Globus pallidus (tissue), 1 donor: ENCODE results near the gene PLCL1.
"Not testable (repeated sequence)": the region's sequence is repeated elsewhere in the genome, so short reads cannot be mapped to it uniquely, and the experiment has no call there.

Experiments
- DNase-seq: peaks from one replicate; pipeline ENCODE4 v3.0.0-alpha.2; 2015; ENCODE audit warnings: low spot score

The PLCL1 gene

GRCh38 chr2:198000417-198000816 lies 196.0 kb downstream of the PLCL1 start:
- no peak for DNase-seq

DNA sequence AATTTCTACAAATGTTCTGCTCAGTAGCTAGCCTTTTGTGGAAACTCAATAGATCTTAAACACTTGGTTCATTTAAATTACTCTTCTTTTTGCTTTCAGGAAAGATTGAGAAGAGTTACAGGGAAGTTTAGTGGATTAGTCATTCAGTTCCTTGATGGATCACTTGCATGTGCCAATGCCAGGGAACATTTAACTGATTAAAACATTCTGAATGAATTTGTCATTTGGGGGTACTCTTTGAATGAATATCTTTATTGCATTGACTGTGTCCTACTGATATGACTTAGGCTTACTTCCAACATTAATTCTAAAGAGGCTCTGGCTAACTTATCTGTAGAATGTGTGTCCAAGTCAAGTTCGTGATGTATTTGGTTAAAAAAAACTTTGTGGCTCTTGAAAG lies 199.8 kb downstream of the PLCL1 start:
- no peak for DNase-seq

- no peak for DNase-seq
These were observed 200.8 kb downstream of the PLCL1 start for GRCh38 chr2:198004921-198005829.

GRCh38 chr2:198006733-198007132 lies 202.3 kb downstream of the PLCL1 start:
- DNase-seq: no peak

- DNase-seq: no peak
These were observed 203.8 kb downstream of the PLCL1 start for GRCh38 chr2:198008230-198008629.

DNA sequence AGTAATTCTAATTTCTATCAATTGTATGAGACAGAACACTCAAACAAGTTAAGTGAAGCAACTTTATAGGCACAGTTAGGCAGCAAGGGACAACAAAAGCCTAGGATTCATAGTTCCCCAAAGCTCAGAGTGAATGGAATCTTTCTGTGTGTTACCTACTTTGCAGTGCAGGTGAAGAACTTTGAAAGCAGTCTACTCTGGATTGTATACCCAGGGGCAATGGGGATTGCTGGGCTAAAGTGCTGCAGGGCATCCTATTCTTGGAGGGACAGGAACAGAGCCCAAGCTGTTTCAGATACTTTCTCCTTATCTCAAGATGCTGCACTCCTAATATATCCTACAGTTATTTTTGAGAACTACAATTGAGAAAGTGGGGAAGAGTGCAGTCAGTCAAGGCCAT lies 207.6 kb downstream of the PLCL1 start:
- DNase-seq: no peak

DNA sequence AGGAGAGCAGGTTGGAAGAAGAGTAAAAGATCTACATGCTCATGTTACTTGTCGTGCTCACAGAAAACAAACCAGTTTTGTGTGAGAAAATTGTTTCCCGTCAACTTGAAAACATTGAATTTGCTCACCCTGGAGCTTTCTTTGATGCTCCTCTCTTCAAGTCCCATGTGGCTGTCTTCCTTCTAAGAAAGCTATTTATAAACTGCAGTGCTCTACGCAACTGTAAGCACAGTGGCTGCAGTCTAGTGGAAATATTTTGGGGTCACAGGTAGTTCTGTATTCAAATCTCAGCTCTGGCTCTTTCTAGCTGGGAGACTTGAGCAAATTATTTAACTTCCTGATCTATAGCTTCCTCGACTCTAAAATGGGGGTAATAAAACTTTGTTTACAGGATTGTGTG lies 211.8 kb downstream of the PLCL1 start:
- no peak for DNase-seq

DNA sequence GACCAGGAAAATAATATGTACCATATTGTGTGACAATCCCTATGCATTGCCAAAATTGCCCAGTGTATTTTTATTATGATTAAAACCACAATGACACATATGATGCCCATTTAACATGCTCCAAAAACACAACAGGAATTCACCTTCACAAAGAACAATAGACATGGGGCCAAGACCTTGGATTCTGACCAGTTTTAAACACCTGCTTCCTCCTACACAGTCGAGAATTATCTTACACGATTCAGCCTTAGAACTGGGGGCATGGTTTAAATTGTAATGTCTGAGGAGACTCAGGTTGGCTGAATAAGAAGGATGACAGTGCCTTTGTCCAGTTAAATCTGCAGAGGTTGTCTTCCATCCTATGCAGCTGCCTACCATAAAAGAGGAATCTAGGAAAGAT lies 212.7 kb downstream of the PLCL1 start:
- no peak for DNase-seq

GRCh38 chr2:198028955-198029354 lies 224.6 kb downstream of the PLCL1 start:
- DNase-seq: no peak

GRCh38 chr2:198029576-198029975 lies 225.2 kb downstream of the PLCL1 start:
- not testable (repeated sequence) for DNase-seq

DNA sequence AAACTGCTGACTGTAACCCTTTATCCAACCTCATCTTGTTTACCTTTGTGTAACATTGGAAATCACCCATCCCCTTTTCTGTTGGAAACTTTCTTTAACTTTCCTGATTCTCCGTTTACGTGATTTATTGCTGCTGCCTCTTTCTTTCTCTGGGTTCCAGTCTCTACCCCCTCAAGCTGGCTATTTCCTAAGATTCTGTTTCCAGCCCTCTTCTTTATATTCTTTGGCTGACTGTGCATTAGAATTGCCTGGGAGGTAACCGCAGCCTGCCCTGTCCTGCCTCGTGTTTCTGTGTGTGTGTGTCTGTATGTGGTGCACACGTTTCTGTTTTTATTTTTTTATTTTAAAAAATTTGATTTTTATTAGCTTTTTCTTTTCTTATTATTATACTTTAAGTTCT lies 229.2 kb downstream of the PLCL1 start:
- DNase-seq: no peak

DNA sequence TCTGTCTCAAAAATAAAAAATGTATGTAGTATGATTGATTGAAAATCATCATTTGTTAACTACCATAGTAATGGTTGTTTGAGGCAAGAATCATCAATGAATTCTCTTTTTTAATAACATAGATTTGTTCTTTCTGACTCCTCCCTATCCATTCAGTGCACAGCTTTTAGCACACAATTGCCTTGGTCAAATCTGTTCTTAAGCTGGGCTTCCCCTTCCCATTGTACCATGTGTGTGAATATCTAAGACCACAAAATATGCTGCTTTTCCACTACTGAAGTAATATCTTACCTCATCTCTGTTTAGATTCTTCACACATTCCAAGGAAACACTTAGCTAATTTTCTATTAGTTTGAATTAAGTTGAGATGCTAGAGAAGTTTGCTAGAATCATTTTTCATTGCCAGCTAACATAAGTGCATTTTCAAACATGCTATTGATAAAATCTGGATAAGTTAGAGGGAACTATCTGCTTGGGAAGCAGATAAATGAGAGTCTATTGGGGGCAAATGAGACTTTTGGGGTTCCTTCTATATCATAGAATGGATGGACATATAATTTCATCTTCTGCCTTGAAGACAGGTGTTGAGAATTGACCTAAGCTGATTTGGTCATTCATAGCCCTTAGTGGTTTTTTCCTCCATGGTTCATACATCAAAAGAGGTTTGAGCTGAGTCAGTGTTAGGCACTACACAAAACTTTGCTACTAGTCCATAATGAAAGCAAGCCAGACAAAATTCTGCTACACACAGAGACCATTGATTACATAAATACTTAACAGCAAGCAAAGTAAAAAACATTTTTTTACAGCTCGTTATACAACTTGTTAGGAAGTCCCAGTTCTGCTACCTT lies 231.9 kb downstream of the PLCL1 start:
- DNase-seq: no peak

DNA sequence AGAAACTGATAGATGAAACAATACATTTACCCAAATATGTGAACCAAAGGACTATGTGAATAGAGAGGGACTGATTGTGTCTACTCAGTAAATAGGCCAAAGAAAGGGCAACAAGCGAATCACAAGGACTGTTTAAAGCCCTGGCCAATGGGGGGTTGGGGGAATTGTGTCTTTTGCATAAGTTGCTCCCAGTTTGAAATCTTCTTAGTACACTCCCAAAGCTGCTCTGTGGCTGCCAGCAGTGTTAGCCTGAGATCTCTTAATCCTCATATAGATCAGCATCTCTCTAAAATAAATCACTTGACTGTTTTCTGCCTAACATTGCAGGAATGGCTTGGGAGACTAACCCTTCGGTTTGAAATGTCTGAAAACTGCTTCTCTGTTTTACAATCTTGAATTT lies 236.4 kb downstream of the PLCL1 start:
- DNase-seq: no peak

GRCh38 chr2:198042189-198042588 lies 237.8 kb downstream of the PLCL1 start:
- no peak for DNase-seq

GRCh38 chr2:198044777-198045176 lies 240.4 kb downstream of the PLCL1 start:
- DNase-seq: no peak

GRCh38 chr2:198045227-198045626 lies 240.8 kb downstream of the PLCL1 start:
- no peak for DNase-seq

GRCh38 chr2:198052741-198053140 lies 248.3 kb downstream of the PLCL1 start:
- no peak for DNase-seq

DNA sequence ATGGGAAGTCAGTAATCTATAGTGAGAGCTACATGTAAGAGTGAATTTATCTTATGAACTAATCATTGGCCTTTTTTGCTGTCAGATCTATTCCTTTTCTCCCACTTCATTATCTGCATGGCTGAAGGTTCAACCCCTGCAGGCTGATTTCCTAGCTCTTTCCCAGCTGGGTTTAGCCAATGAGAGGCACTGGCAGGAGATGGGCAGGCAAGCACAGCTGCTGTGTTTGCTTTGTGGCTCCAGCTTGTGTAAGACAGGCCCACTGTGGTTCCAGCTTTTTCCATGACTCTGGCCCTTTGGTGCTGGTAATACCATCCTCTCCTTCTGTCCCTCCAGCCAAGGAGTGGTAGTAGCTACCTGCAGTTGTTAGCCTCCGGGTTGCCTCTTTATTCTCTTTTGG lies 248.8 kb downstream of the PLCL1 start:
- DNase-seq: peak; percentile 58

- DNase-seq: no peak
These were observed 249.4 kb downstream of the PLCL1 start for GRCh38 chr2:198053776-198054175.

- peak; percentile 60 for DNase-seq
These were observed 249.9 kb downstream of the PLCL1 start for GRCh38 chr2:198054299-198054698.

DNA sequence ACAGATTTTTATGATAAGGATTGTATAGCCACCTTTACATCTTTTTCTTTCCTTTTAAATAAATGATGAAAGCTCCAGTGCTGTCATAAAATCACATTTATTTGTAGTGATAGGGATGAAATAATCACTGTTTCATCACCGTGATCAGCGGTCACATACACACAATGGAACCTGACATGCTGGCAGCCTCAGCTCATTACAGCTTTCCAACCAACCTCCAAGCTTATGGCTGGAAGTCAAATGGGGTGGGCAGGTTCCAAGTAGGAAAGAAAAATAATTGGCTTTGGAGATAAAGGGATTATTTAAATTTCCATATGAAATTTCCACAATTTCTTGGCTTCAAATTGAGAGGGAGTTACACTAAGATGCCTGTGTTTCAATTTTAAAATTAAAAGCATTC lies 251.3 kb downstream of the PLCL1 start:
- DNase-seq: no peak

DNA sequence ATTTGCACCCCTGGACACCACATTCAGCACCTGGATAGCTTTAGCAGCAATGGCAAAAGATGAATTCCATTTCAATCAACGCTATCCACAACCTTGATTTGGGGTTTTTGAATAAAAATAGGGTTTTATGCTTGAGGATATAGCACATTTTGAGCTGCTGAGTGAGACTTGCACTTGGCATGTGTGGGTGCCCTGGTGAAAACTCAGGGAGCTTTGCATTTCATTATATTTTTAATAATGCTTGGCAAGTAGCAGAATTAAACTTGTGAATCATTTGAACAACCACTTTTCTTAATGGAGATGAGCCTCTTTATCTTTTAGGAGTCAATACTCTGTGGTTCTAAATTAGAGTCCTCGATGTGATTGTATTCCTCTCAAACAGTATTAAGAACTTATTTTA lies 252.4 kb downstream of the PLCL1 start:
- no peak for DNase-seq

DNA sequence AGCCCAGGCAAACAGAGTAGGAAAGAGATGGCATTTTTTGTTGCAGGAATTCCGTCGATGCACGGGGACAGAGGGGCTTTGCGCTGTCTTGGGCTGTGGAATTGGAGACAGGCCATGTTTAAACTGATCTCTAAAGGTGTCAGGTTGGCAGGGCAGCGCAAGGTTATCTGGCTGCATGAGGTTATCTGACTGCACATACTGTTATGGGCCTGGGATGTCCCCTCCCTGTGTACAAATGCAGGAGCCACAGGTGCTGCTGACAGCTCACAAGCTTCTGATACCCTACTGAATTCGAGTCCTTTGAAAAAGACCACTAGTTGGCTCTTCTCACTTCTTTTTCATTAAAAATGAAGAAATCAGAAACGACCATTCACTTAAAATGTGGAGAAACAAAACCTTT lies 255.4 kb downstream of the PLCL1 start:
- DNase-seq: no peak
